ENCODE results near the gene DPH3. TPM values are rescaled to one million over a fixed set of nuclear protein-coding genes. Genes with fewer than 3 reads are reported as not detected.

Gene DPH3
- total and polyA plus RNA-seq, 2 of the 8 experiments (the other 6 are each of a cell fraction or from before 2014, with no cell fraction given): 9.8 to 40.1 TPM

- TF ChIP-seq TAF1 (IDR thresholded peaks at IDR 0.05; ENCODE audit: low read depth, low read length) (no peak), BRCA1 (IDR thresholded peaks at IDR 0.05; ENCODE audit: low read depth, low read length) (no peak), YY1 (IDR thresholded peaks at IDR 0.05; ENCODE audit: low read depth, low read length) (no peak), CEBPB (IDR thresholded peaks at IDR 0.05; ENCODE audit: low read depth, low read length) (no peak), KDM5A (IDR thresholded peaks at IDR 0.05; ENCODE audit: low read length) (no peak), CBX5 (IDR thresholded peaks at IDR 0.05; ENCODE audit: low read depth, low read length) (no peak), TAF7 (optimal IDR thresholded peaks at IDR 0.05; ENCODE audit: borderline replicate concordance, low read depth, low read length) (no peak)
These were observed 6.1 kb upstream of the DPH3 start (continued) for GRCh38 chr3:16270855-16271254.
